Right kidney (tissue), 1 donor: ENCODE data around the gene BTBD2.
A peak's percentile ranks its signal among the peaks of the same experiment; 100 is the strongest.
"Not testable (repeated sequence)": the region's sequence is repeated elsewhere in the genome, so short reads cannot be mapped to it uniquely, and the experiment has no call there.

Experiments used
- DNase-seq: peaks from one replicate; pipeline ENCODE4 v3.0.0-alpha.2; 2016

Gene BTBD2

GRCh38 chr19:2040647-2041432 lies 25.3 kb upstream of the BTBD2 start:
- no peak for DNase-seq

GRCh38 chr19:2039959-2040646 lies 24.6 kb upstream of the BTBD2 start:
- DNase-seq: no peak

GRCh38 chr19:2039089-2039958 lies 23.8 kb upstream of the BTBD2 start:
- DNase-seq: no peak

- no peak for DNase-seq
Observed at GRCh38 chr19:2038284-2039088, 23.0 kb upstream of the BTBD2 start.

GRCh38 chr19:2037651-2038255 lies 22.2 kb upstream of the BTBD2 start:
- no peak for DNase-seq

- DNase-seq: no peak
Observed at GRCh38 chr19:2036424-2036823, 20.9 kb upstream of the BTBD2 start.

- no peak for DNase-seq
Observed at GRCh38 chr19:2035590-2035991, 20.1 kb upstream of the BTBD2 start.

GRCh38 chr19:2034729-2035589 lies 19.4 kb upstream of the BTBD2 start:
- DNase-seq: no peak

- not testable (repeated sequence) for DNase-seq
Observed at GRCh38 chr19:2034253-2034652, 18.7 kb upstream of the BTBD2 start.

- DNase-seq: no peak
Observed at GRCh38 chr19:2033825-2034159, 18.3 kb upstream of the BTBD2 start.

GRCh38 chr19:2033115-2033824 lies 17.8 kb upstream of the BTBD2 start:
- DNase-seq: no peak

- peak; percentile 60 for DNase-seq
Observed at GRCh38 chr19:2032296-2032941, 16.9 kb upstream of the BTBD2 start.

- no peak for DNase-seq
Observed at GRCh38 chr19:2027361-2027760, 11.8 kb upstream of the BTBD2 start.

- no peak for DNase-seq
Observed at GRCh38 chr19:2026770-2027169, 11.3 kb upstream of the BTBD2 start.

- DNase-seq: no peak
Observed at GRCh38 chr19:2022289-2022688, 6.8 kb upstream of the BTBD2 start.

- no peak for DNase-seq
Observed at GRCh38 chr19:2021453-2022140, 6.1 kb upstream of the BTBD2 start.

GRCh38 chr19:2018752-2019151 lies 3.2 kb upstream of the BTBD2 start:
- no peak for DNase-seq

- DNase-seq: peak; percentile 51
Observed at GRCh38 chr19:2016041-2016807, 710 bp upstream of the BTBD2 start.
